ENCODE measurements around the gene GDPGP1.

DNA sequence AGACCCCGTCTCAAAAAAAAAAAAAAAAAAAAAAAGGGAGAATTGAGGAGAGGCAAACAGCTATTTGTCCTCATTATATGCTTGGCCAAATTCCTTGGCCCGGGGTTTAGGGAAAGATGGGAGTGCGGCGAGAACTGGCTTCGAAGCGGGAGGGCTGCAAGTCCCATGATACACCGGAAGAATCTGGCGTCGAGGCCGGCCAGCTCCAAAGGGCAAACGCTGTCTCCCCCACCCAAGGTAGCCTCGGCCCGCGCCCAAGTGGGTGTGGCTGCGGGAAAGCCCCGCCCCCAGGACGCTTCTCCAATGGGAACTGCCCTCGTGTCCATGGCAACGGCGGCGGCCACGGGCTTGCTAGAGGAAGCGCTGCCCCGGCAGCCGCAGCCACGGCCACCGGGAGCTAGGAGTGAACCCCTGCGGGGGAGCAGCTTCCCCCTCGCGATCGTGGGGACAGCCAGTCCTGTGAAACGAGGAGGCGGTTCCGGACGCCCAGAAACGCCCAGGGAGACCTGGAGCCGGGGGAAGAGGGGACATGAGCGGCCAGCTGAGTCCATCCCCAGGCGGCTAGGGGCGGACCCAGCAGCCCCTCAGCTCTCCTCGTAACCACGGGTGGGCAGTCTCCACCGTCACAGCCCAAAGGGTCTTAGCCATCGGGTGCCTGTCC lies 15.3 kb downstream of the GDPGP1 start, which contains the start of gene TTLL13:
- TF ChIP-seq, protein P1, sequence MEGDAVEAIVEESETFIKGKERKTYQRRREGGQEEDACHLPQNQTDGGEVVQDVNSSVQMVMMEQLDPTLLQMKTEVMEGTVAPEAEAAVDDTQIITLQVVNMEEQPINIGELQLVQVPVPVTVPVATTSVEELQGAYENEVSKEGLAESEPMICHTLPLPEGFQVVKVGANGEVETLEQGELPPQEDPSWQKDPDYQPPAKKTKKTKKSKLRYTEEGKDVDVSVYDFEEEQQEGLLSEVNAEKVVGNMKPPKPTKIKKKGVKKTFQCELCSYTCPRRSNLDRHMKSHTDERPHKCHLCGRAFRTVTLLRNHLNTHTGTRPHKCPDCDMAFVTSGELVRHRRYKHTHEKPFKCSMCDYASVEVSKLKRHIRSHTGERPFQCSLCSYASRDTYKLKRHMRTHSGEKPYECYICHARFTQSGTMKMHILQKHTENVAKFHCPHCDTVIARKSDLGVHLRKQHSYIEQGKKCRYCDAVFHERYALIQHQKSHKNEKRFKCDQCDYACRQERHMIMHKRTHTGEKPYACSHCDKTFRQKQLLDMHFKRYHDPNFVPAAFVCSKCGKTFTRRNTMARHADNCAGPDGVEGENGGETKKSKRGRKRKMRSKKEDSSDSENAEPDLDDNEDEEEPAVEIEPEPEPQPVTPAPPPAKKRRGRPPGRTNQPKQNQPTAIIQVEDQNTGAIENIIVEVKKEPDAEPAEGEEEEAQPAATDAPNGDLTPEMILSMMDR (IDR thresholded peaks at IDR 0.05; ENCODE audit: low read length), result no peak
- no peak for TF ChIP-seq EZH2 (IDR thresholded peaks at IDR 0.05; ENCODE audit: borderline replicate concordance, low read length)

Data from OCI-LY1 (cell line).